ENCODE results near the gene CCDC192.
"Not testable (repeated sequence)": the region's sequence is repeated elsewhere in the genome, so short reads cannot be mapped to it uniquely, and the experiment has no call there.

Gene CCDC192

DNA sequence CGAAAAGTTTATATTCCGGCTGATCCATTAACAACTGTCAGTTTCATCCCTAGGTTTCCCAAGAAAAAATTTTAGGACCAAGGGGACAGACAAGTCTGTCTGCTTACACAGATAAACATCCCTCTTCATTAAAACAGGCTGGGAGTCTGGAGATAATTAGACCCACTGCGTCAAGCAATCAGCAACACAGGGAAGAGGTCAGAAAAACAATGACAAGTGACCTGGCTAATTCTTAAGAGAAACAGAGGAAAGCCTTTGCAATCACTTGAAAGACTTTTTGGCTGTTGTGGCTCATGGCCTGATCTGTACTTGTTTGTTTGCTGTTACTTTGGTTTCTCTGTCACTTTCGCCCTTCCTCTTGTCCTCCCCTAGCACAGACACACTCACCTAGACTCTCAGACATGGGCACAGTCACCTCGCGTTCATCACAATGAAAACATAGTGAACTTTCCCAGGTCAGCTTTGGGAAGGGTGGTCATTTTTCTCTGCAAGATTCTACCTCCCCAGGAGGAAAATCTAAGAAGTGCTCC is 2.9 kb upstream of the CCDC192 start:
- DNase-seq: no peak

DNA sequence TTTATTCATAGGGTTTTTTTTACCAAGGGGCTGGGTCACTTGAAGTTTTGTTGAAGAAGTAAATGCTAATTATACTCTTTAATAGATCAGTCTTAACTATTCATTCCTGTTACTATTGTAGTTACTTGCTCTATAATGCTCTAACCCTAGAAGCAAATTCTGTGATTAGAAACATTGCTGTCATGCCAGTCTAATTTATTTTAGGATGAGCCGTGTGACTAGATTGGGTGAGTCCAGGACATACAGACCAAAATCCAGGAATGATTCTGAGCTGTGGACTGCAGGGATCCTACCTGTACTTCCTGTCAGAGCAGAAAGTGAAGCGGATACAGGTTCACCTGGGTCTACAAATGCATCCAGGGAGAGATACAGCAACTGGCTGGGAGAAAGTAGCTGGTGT is 757 bp upstream of the CCDC192 start:
- DNase-seq: no peak

DNA sequence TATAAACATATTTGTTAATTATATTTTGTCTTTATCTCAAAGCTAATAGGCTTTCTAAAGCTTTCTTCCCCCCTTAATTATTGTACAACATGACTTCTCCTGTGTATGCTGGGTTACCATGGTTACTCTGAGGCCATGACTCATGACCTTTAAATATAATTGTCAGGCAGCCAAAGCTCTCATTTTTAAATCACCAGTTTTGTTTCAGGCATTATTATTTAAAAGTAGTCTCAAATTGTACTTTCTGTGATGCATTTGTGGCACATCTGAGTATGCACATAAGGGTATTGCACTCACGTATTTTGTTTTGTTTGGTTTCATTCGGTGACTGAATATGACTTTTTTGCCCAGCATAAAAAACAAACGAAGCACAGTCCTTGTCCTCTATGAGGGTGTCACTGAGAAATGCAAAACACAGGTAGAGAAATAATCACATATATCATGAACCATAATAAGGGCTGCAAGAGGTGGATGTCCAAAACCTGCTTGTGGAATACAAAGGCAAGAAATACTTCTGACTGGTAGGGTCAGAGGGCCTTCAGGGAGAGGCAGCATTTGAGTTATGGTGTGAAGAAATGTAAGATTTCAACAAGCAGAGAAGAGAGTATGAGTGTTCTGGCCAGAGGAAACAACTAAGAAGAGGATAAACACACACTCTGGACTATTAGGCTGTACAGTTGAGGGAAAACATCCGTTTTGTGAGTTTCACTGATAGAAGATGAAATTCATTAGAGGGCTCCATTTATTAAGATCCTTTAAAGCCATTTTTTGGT is 2.1 kb downstream of the CCDC192 start:
- peak; percentile 68 to 87 (median 85) for DNase-seq

DNA sequence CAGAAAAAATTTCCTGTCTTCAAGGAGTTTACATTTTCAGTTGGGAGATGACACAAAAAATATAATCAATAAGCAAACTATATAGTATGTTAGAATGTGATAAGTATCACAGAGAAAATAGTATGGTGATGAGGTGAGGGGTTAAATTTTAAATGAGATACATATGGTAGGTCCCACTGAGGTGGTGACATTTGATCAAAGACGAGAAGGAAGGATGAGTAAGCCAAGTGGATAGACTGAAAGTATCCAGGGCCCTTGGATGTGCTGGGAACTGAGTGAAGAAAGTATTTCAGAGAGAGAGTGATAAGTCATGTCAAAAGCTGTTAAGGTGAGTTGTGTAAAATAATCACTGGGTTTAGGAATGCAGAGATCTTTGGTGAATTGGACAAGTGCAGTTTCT is 3.5 kb downstream of the CCDC192 start:
- no peak for DNase-seq

DNA sequence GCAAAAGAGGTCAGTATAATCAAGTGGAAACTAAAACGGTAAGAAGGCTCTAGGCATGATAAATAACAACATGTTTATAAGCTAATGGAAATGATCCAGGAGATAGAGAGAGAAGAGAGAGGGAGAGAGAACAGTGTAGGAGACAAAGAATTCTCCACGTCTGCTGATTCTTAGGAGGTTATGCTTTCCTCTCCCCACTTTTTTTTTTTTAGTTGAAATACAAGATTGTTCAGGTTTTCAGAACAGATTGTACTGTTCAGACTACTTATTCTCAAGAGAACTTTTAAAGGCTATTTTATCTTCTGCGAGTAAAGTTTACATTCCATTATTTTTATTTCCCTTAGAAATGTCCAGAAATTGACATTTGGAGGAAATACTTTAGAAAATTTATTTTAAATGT is 4.0 kb downstream of the CCDC192 start:
- DNase-seq: no peak

DNA sequence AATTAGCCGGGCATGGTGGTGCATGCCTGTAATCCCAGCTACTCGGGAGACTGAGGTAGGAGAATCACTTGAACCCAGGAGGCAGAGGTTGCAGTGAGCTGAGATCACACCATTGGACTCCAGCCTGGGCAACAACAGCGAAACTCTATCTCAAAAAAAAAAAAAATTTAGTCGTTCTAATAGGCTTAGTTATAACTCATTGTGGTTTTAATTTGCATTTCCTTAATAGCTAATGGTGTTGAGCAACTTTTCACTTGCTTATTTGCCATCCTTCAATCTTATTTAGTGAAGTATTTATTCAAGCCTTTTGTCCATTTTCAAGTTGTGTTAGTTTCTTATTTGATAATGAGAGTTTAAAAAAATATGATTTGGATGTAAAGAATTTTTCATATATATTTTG is 9.9 kb downstream of the CCDC192 start:
- not testable (repeated sequence) for DNase-seq

DNA sequence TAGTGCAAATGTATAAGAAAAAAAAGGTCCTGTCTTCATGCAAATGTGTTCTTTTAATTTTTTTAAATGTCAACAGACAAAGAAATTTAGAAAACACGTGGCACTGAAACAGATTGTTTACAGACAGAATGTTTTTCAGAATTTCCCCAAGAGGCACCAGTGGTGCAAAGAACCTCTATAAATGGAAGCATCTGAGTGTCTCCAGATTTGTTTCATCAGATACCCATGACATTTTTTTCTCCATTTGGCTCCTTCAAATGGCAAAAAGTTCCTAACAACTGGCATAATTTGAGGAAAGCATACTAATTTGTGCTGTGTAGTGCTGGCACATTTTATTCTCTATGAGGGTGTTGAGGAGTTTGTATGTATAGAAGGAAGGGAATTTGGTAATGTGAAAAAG is 15.0 kb downstream of the CCDC192 start:
- DNase-seq: no peak

DNA sequence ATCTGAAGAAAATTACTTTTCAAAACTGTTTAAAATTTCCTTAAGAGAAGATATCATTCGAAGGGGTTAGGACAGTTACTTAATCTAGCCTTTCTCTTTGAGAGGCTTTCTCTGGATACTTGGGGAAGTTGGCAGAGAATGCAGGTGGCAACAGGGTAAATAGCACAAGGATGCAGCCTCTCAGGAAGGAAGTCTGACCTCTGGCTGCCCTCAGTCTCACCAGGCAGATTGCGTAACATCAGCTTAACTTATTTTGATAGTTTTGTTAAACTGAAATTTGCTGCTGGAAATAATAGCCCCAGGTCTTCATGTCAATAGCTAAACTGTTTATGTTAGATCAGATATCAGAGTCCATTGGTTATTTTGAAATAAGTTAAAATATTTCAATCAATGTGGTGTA is 20.4 kb downstream of the CCDC192 start:
- DNase-seq: peak; percentile 16 to 45 (median 27)

DNA sequence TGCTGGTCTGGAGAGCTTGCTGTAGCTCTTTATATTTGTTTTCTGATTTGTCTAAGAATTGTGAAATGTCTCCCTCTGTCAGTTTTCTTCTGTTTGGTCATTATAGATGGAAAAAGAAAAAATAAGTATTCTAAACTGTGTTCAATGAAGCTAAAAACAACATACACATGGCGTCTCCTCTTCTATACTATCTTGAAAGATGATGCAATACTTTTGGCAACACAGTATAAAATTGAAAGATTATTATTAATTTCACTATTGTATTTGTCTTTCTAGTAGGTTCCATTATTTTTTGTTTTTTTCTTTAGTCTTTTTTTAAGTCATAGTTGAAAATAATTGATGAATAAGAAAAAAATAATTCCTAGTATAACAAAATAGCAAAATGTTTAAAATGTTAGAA is 22.5 kb downstream of the CCDC192 start:
- DNase-seq: no peak

DNA sequence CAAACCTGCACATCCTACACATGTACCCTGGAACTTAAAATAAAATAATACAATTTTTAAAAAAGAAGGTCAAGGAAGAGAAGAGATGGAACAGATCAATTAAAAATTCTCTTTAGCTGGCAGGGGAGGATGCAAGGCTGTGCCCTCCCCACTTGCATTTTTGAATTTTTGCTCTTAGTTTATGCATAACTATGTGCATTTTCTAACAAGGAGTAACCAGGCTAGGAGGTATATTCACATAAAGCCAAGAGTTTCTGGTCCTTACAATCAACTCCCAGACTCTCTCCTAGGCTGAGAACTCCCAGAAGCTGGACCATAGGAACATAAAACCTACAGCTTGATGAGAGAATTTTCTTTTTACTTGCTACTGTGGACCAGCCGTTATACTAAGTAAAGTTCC is 29.8 kb downstream of the CCDC192 start:
- DNase-seq: no peak

DNA sequence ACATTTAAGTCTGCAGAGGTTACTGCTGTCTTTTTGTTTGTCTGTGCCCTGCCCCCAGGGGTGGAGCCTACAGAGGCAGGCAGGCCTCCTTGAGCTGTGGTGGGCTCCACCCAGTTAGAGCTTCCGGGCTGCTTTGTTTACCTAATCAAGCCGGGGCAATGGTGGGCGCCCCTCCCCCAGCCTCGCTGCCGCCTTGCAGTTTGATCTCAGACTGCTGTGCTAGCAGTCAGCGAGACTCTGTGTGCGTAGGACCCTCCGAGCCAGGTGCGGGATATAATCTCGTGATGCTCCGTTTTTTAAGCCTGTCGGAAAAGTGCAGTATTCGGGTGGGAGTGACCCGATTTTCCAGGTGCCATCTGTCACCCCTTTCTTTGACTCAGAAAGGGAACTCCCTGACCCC is 36.2 kb downstream of the CCDC192 start:
- not testable (repeated sequence) for DNase-seq

DNA sequence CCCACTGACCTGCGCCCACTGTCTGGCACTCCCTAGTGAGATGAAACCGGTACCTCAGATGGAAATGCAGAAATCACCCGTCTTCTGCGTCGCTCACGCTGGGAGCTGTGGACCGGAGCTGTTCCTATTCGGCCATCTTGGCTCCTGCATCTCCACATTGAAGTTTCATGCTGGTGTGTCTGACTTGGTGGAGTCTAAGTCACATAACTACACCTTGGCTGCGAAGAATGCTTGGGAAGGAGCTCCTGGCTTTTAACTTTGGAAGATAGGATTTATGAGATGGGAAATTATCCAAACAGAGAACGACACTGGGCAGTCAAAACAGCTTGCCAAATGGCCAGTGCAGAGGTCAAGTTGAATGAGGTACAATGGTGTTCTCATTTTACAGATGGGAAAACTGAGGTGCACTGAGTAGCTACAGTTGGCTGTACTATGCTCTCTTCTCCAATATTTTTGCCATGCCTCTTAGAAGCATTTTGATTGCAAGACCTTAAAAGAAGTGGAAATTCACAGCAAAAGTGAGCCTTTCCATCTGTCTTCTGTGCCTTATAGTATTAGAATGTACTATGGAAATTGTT is 36.7 kb downstream of the CCDC192 start:
- no peak for DNase-seq

DNA sequence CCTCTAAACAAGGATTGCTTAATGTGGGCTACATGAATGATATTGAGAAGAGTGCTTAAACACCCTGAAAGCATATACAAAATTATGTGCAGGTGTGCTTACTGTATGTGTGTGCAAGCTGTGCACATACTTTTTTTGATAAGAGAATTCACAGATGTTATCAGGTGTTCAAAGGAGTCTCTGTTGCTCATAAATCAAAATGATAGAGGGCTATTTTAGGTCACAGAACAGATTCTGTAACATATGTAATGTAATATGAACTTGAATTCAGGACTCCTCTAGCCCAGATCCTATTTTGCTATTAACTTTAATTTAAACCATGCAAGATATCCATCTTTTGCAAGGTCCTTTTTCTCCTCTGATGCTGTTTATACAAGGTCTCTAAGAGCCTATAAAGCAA is 38.2 kb downstream of the CCDC192 start:
- DNase-seq: no peak

DNA sequence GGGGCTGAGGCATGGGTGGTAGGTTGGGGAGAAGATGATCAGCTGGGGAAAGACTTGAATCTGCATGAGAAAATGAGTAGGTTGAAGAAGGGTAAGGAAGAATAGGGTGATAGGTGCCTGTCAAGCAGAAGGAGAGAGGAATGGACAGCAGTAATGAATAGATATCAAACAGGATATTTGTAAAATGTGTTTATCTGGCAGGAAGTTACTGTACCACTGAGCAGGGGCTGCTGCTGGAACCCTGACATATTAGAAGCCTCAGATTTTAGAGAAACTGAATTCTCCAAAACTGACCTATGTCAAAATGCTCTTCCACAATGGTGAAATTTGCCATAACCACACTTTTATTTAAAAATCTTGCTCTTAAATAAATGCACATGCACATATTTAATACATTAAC is 41.0 kb downstream of the CCDC192 start:
- no peak for DNase-seq

DNA sequence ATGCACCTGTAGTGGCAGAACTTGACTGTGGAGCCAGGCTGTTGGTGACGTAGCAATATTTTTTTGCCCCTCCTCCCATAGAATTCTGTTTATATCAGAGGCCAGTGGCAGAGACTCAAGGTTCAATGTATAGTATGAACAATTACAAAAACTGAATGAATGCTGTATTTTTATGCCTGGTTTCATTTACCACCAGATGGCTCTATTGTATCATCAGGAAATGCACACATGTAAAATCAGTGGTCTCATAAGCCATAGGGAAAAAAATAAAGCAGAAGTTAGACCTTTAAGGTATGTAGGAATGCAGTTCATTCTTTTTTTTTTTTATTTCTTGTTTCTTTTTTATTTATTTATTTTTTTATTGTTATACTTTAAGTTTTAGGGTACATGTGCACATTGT is 43.6 kb downstream of the CCDC192 start:
- peak; percentile 6 to 27 (median 27) for DNase-seq

DNA sequence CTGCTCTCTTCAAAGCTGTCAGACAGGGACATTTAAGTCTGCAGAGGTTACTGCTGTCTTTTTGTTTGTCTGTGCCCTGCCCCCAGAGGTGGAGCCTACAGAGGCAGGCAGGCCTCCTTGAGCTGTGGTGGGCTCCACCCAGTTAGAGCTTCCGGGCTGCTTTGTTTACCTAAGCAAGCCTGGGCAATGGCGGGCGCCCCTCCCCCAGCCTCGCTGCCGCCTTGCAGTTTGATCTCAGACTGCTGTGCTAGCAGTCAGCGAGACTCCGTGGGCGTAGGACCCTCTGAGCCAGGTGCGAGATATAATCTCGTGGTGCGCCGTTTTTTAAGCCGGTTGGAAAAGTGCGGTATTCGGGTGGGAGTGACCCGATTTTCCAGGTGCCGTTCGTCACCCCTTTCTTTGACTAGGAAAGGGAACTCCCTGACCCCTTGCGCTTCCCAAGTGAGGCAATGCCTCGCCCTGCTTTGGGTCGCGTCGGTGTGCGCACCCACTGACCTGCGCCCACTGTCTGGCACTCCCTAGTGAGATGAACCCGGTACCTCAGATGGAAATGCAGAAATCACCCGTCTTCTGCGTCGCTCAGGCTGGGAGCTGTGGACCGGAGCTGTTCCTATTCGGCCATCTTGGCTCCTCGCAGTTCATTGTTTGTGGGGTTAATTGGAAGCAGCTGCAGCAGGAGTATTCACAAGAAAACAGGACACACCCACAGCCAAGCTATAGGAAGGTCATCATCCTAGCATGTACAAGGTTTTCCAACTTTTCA is 49.5 kb downstream of the CCDC192 start:
- DNase-seq: not testable (repeated sequence)

DNA sequence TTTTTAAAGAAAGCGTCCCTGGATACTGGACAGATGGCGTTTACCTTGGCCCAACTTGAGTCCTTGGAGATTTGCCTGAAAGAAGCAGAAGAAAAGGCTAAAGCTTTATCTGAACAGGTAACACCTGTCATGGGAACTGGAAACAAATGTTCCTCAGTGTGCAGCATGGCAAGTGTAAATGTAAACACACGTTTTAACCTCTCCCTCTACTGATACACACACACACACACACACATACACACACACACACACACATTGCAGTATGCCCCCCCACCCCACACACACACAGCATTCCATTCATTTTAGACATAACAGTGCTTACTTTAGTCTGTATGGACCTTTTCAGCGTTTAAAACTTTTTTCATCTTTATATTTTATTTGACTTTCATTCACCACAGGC is 51.1 kb downstream of the CCDC192 start:
- no peak for DNase-seq

DNA sequence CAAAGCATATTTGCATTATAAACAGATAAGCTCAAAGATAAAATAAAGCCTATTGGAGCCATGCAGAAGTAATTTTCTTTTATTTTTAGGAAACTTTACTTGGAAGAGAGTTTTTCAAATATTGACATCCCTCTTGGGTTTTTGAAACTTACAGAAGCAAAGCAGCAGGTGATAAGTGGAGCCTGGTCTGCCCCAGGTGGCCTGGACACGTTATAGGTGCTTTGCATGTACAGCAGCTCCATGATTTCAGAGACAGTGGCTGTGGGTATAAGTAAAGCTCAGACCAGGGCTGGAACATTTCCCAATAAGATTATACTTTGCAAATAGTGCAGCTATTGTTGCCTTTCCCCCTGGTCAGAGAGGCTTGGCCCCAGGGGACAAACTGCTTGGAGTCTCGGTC is 51.5 kb downstream of the CCDC192 start:
- no peak for DNase-seq

DNA sequence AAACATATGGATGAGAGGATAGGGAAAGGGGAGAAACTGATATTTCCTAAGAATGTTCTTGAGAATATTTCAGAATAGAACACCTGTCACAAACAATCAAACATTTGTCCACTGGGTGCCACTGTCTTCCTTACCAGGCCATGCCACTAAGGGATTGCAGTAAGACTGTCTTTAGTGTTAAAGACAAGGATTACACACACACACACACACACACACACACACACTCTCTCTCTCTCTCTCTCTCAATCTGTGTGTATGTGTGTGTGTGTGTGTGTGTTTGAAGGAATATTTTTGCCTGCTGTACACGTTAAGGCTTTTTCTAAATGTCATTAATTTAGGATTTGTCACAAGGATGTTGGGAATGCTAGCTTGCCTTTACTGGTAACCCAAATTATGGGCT is 54.4 kb downstream of the CCDC192 start:
- peak; percentile 34 to 49 (median 49) for DNase-seq

DNA sequence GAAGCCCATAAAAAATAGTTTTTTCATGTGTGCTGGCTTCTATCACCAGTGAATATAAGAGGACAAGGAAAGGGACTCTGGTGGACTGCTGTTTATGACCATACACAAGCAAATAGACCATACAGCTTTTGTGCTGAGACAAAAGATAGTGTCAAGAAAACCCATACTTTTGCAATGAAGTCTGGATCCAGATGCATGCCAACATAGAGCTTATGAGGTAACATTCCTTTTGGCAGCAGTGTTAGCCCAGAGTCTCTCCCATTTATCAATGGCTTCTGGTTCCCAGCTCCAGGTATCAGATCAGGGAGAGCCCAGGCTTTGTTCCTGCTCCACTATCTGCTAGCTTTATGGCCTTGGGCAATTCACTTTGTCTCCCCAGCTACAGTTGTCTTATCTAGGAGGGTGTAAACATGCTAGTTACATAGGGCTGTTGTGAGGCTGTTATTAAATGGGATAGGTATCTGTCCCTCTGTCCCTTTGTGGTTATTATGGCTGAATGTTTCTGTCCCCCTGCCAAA is 55.6 kb downstream of the CCDC192 start:
- no peak for DNase-seq

DNA sequence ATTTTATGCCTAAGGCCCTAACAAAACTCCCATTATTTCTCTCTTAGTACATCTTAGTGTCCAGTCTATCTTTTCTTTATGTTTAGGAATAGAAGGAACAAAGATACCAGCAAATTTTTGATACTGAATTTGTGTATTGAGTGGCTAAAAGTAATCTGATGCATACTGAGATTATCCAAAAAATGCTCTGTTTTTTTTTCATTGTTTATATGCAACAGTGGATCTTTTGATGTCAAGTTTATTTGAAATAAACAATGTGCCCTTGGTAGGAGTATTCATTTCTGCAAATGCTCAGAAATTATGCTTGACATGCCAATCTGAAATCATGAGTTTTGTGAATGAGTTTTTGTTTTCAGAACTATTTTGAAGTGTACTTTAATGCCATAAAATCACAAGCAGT is 58.7 kb downstream of the CCDC192 start:
- no peak for DNase-seq

DNA sequence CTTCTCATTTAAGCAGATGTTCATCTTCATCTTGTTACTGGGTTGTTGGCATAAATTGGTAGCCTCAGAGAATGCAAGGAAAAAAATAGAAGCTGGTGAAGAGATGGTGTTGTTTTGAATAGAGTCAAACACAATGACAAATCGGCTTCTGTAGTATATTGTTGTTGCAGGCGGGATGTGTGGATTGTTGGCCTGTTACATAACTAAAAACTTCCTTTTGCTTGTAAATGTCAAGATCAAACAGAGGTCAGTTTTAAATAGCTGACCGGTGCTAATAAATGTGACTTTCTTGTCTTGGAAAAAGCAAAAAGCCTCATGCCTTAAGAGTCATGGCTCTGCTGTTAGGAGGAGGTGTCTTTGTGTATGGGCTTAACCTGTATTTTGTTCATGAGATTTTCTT is 59.2 kb downstream of the CCDC192 start:
- DNase-seq: no peak

DNA sequence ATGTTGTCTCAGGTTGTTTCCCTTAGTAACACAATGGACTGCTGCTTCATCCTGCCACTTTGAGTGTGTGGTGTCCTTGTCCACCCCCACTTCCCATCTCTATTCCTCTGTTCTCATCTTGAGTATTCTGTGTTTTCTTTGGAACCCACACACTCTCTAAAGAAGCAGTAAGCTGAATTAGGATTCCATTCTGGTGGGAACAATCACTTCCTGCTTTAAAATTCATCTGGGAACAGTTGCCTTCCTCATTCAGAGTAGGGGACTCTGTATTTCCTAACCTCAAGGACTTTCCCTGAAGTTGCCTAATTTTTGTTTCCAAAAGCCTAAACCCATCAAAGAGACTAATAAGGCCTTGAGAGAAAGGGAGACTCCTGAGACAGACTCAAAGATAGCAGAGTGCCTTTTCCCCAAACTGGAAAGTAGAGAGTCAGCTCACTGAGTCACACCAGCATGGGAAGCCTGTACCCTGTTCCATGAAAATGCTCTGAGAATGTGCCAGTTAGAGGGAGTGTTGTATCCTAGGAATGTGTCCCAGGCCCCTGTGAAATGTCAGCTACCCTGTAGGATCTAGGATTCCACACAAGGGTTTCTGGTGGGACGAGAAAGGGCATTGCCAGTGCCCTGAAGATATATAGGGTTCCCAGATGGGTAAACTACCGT is 63.6 kb downstream of the CCDC192 start:
- peak; percentile 61 to 75 (median 72) for DNase-seq

All from suppressor macrophage treated with lipopolysaccharide for 1 hour (primary cell).